ENCODE measurements around the gene GALNT11. TPM values are rescaled to one million over a fixed set of nuclear protein-coding genes. Genes with fewer than 3 reads are reported as not detected.
"Not testable (repeated sequence)": the region's sequence is repeated elsewhere in the genome, so short reads cannot be mapped to it uniquely, and the experiment has no call there.

GALNT11 gene
- total RNA-seq, 1 donor: 30.9 TPM

GRCh38 chr7:152014722-152015121 lies 10.8 kb upstream of the GALNT11 start:
- Histone ChIP-seq H3K9me3 (ENCODE audit: low read depth, low read length) (no peaks in the 10 kb centered on the region), H3K27me3 (ENCODE audit: insufficient read depth, low read length) (peaks cover 2% of the 10 kb centered on the region), H3K4me1 (ENCODE audit: insufficient read depth, low read length) (no peaks in the 10 kb centered on the region), H3K4me3 (ENCODE audit: low read length) (no peak overlapping the region)

GRCh38 chr7:152015600-152015999 lies 9.9 kb upstream of the GALNT11 start:
- H3K27me3 ChIP-seq (ENCODE audit: insufficient read depth, low read length): peaks cover 2% of the 10 kb centered on the region
- no peak overlapping the region for H3K4me3 ChIP-seq (ENCODE audit: low read length)
- no peaks in the 10 kb centered on the region for H3K4me1 ChIP-seq (ENCODE audit: insufficient read depth, low read length)
- no peaks in the 10 kb centered on the region for H3K9me3 ChIP-seq (ENCODE audit: low read depth, low read length)

- H3K9me3 ChIP-seq (ENCODE audit: low read depth, low read length): no peaks in the 10 kb centered on the region
- H3K27me3 ChIP-seq (ENCODE audit: insufficient read depth, low read length): peaks cover 2% of the 10 kb centered on the region
- H3K4me3 ChIP-seq (ENCODE audit: low read length): no peak overlapping the region
- H3K4me1 ChIP-seq (ENCODE audit: insufficient read depth, low read length): no peaks in the 10 kb centered on the region
Measured at GRCh38 chr7:152016947-152017346, 8.5 kb upstream of the GALNT11 start.

- H3K4me1 ChIP-seq (ENCODE audit: insufficient read depth, low read length): not testable (repeated sequence)
Measured at GRCh38 chr7:152017683-152018082, 7.8 kb upstream of the GALNT11 start.

GRCh38 chr7:152021740-152022139 lies 3.7 kb upstream of the GALNT11 start:
- H3K4me3 ChIP-seq (ENCODE audit: low read length); H3K4me1 ChIP-seq (ENCODE audit: insufficient read depth, low read length); H3K9me3 ChIP-seq (ENCODE audit: low read depth, low read length); H3K27me3 ChIP-seq (ENCODE audit: insufficient read depth, low read length): not testable (repeated sequence)

More at GRCh38 chr7:152017683-152018082, 7.8 kb upstream of the GALNT11 start:
- H3K9me3 ChIP-seq (ENCODE audit: low read depth, low read length); H3K4me3 ChIP-seq (ENCODE audit: low read length); H3K27me3 ChIP-seq (ENCODE audit: insufficient read depth, low read length): not testable (repeated sequence)

GRCh38 chr7:152025937-152026890 lies 740 bp downstream of the GALNT11 start:
- H3K27me3 ChIP-seq (ENCODE audit: insufficient read depth, low read length): no peaks in the 10 kb centered on the region
- H3K9me3 ChIP-seq (ENCODE audit: low read depth, low read length): no peaks in the 10 kb centered on the region
- peak overlapping the region; percentile 71 for H3K4me3 ChIP-seq (ENCODE audit: low read length)
- peaks cover 28% of the 10 kb centered on the region for H3K4me1 ChIP-seq (ENCODE audit: insufficient read depth, low read length)

- H3K9me3 ChIP-seq (ENCODE audit: low read depth, low read length); H3K27me3 ChIP-seq (ENCODE audit: insufficient read depth, low read length); H3K4me3 ChIP-seq (ENCODE audit: low read length): not testable (repeated sequence)
- H3K4me1 ChIP-seq (ENCODE audit: insufficient read depth, low read length): peaks cover 28% of the 10 kb centered on the region
Measured at GRCh38 chr7:152027491-152028365, 2.3 kb downstream of the GALNT11 start.

- not testable (repeated sequence) for H3K4me3 ChIP-seq (ENCODE audit: low read length); H3K27me3 ChIP-seq (ENCODE audit: insufficient read depth, low read length); H3K9me3 ChIP-seq (ENCODE audit: low read depth, low read length)
- peaks cover 28% of the 10 kb centered on the region for H3K4me1 ChIP-seq (ENCODE audit: insufficient read depth, low read length)
Measured at GRCh38 chr7:152030059-152030458, 4.6 kb downstream of the GALNT11 start.

- not testable (repeated sequence) for H3K9me3 ChIP-seq (ENCODE audit: low read depth, low read length); H3K27me3 ChIP-seq (ENCODE audit: insufficient read depth, low read length); H3K4me3 ChIP-seq (ENCODE audit: low read length)
- peaks cover 28% of the 10 kb centered on the region for H3K4me1 ChIP-seq (ENCODE audit: insufficient read depth, low read length)
Measured at GRCh38 chr7:152030639-152031038, 5.2 kb downstream of the GALNT11 start.

GRCh38 chr7:152035817-152036216 lies 10.3 kb downstream of the GALNT11 start:
- Histone ChIP-seq H3K4me1 (ENCODE audit: insufficient read depth, low read length) (peaks cover 1% of the 10 kb centered on the region), H3K27me3 (ENCODE audit: insufficient read depth, low read length) (no peaks in the 10 kb centered on the region), H3K4me3 (ENCODE audit: low read length) (no peak overlapping the region), H3K9me3 (ENCODE audit: low read depth, low read length) (peaks cover 30% of the 10 kb centered on the region)

- not testable (repeated sequence) for H3K4me1 ChIP-seq (ENCODE audit: insufficient read depth, low read length)
Measured at GRCh38 chr7:152038410-152038809, 12.9 kb downstream of the GALNT11 start.

GRCh38 chr7:152043086-152043485 lies 17.6 kb downstream of the GALNT11 start:
- not testable (repeated sequence) for H3K27me3 ChIP-seq (ENCODE audit: insufficient read depth, low read length); H3K4me3 ChIP-seq (ENCODE audit: low read length); H3K4me1 ChIP-seq (ENCODE audit: insufficient read depth, low read length)
- peaks cover 36% of the 10 kb centered on the region for H3K9me3 ChIP-seq (ENCODE audit: low read depth, low read length)

More at GRCh38 chr7:152038410-152038809, 12.9 kb downstream of the GALNT11 start:
- not testable (repeated sequence) for H3K27me3 ChIP-seq (ENCODE audit: insufficient read depth, low read length); H3K4me3 ChIP-seq (ENCODE audit: low read length)
- H3K9me3 ChIP-seq (ENCODE audit: low read depth, low read length): peaks cover 30% of the 10 kb centered on the region

- not testable (repeated sequence) for H3K4me1 ChIP-seq (ENCODE audit: insufficient read depth, low read length); H3K4me3 ChIP-seq (ENCODE audit: low read length); H3K27me3 ChIP-seq (ENCODE audit: insufficient read depth, low read length)
- H3K9me3 ChIP-seq (ENCODE audit: low read depth, low read length): peaks cover 23% of the 10 kb centered on the region
Measured at GRCh38 chr7:152044909-152045308, 19.4 kb downstream of the GALNT11 start.

- Histone ChIP-seq H3K9me3 (ENCODE audit: low read depth, low read length) (peaks cover 22% of the 10 kb centered on the region), H3K27me3 (ENCODE audit: insufficient read depth, low read length) (no peaks in the 10 kb centered on the region), H3K4me3 (ENCODE audit: low read length) (no peak overlapping the region), H3K4me1 (ENCODE audit: insufficient read depth, low read length) (no peaks in the 10 kb centered on the region)
Measured at GRCh38 chr7:152046531-152046930, 21.1 kb downstream of the GALNT11 start.

- H3K9me3 ChIP-seq (ENCODE audit: low read depth, low read length): peaks cover 22% of the 10 kb centered on the region
- H3K4me1 ChIP-seq (ENCODE audit: insufficient read depth, low read length): no peaks in the 10 kb centered on the region
- no peaks in the 10 kb centered on the region for H3K27me3 ChIP-seq (ENCODE audit: insufficient read depth, low read length)
- H3K4me3 ChIP-seq (ENCODE audit: low read length): no peak overlapping the region
Measured at GRCh38 chr7:152048051-152048450, 22.6 kb downstream of the GALNT11 start.

Measured in mononuclear cell (primary cell).